C4-2B (cell line): ENCODE measurements around the gene FBXO42.
"Not testable (repeated sequence)": the region's sequence is repeated elsewhere in the genome, so short reads cannot be mapped to it uniquely, and the experiment has no call there.

Source experiments
- H3K27ac ChIP-seq: fragments of 450-650 bp; 2 replicates; pipeline ENCODE4 v1.5.1; 2017
- ZFX ChIP-seq: fragments of 450-650 bp; IDR thresholded peaks from 2 replicates; pipeline ENCODE4 v1.6.1; 2017
- TF ChIP-seq, protein P1 (sequence below): fragments of 450-650 bp; conservative IDR thresholded peaks from 2 replicates; pipeline ENCODE4 v1.5.1; 2017; ENCODE audit warnings: mild to moderate bottlenecking

The FBXO42 gene

DNA sequence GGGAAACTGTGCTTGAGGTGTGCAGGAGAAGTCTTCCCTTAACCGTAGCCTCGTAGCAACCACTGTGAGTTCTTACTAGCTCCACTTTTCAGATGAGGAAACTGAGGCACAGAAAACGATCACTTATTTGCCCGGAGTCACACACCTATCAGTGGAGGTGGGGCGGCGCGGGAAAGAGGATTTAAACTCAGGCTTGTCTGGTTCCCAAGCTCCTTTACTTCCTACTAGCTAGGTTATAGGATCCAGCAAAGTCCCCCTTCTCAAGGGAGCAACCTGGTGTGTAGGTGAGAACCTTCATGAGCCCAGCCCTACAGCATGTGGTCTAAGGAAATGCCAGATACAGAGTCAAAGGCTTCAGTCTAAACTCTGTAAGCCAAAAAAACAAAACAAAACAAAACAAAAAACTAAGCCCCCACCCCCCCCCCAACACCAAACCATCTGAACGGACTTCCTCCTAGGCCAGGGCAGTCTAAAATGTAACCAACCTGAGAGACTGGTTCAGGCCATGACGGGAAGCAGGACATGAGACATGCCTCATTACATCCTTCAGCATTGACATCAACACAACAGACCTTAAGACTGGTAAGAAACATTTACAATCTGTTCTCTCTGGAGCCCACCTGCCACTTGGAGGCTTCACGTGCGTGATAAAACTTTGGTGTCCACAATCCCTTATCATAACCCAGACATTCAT lies 709 bp upstream of the FBXO42 start:
- H3K27ac ChIP-seq: peak overlapping the region; percentile 99

DNA sequence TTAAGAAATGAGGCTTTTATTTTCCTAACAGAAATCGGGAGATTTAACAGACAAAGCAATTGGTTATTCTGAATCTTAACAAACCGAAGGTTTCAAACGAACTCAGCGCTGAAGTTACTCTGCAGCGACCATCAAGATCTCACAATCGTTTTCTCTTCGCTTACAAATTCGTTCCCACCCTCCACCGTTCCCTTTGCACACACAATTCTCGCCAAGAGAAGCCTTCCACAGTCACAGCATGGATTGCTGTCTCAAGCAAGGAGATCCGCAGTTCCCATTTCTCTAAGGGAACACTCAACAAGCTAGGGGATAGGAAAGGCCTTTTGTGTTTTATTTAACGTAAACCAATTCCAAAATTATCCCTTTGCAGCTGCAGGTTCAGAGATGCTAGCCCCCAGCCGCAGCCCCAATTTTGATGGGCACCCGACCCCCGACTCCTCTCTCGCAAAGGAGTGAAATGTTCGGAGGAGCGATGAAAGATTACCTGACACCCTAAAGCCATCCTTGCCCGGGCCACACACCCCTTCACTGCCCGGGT lies 755 bp downstream of the FBXO42 start:
- H3K27ac ChIP-seq: peak overlapping the region; percentile 99
- TF ChIP-seq, protein P1, sequence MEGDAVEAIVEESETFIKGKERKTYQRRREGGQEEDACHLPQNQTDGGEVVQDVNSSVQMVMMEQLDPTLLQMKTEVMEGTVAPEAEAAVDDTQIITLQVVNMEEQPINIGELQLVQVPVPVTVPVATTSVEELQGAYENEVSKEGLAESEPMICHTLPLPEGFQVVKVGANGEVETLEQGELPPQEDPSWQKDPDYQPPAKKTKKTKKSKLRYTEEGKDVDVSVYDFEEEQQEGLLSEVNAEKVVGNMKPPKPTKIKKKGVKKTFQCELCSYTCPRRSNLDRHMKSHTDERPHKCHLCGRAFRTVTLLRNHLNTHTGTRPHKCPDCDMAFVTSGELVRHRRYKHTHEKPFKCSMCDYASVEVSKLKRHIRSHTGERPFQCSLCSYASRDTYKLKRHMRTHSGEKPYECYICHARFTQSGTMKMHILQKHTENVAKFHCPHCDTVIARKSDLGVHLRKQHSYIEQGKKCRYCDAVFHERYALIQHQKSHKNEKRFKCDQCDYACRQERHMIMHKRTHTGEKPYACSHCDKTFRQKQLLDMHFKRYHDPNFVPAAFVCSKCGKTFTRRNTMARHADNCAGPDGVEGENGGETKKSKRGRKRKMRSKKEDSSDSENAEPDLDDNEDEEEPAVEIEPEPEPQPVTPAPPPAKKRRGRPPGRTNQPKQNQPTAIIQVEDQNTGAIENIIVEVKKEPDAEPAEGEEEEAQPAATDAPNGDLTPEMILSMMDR: no peak
- TF ChIP-seq ZFX: no peak

More for the DNA sequence above, 709 bp upstream of the FBXO42 start:
- TF ChIP-seq, protein P1: no peak
- no peak for TF ChIP-seq ZFX

DNA sequence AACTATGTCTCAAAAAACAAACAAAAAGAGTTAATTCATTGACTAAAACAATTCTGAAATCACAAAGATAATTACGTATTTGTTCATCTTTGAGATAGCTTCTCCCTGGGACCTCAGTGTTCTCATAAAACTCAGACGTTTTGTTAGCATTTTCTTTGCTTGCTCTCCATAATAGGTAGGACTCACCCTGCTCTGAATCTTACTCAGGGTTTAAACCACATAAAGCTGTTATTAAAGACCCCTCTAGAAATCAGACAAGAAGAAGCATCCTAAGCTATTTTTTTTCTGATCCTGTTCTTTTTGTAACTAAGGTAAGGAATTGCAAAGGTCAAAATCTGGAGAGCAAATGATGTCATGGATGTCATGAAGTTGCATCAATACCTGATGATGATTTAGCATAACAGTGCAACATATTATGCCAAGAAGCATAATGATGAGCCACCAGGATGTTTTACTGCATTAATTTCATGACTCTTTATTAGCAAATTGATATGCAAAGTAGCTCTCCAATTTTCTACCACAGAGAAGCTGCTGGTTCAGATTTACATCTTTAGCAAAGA lies 2.4 kb downstream of the FBXO42 start:
- H3K27ac ChIP-seq: peak overlapping the region; percentile 73
- TF ChIP-seq ZFX: no peak
- TF ChIP-seq, protein P1: no peak

DNA sequence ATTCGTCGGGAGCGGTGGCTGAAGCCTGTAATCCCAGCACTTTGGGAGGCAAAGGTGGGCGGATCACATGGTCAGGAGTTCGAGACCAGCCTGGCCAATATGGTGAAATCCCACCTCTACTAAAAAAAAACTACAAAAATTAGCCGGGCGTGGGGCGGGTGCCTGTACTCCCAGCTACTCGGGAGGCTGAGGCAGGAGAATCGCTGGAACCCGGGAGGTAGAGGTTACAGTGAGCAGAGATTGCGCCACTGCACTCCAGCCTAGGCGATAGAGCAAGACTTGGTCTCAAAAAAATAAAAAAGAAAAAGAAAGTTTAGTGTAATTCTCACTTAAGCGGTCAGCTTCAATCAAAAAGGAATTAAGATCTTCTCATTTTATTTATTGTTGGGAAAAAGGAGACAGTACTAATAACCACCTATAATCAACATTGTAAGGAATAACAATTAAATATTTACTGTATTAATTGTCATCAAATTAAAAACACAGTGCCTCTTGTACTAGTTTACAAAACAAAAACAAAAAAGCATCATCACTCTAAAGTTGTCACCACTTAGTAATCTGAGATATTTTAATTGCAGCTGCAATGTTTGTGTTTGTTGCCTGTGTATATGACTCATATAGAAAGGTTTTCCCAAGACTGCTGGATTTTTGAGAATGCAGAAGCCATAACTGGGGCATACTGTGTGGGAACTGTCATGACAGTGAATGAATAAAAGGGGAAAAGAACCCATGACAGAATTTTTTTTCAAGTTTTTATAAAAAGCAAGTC lies 3.7 kb downstream of the FBXO42 start:
- peak overlapping the region; percentile 73; the same call in 1 of the 2 replicates for H3K27ac ChIP-seq
- TF ChIP-seq ZFX: no peak
- TF ChIP-seq, protein P1: no peak

DNA sequence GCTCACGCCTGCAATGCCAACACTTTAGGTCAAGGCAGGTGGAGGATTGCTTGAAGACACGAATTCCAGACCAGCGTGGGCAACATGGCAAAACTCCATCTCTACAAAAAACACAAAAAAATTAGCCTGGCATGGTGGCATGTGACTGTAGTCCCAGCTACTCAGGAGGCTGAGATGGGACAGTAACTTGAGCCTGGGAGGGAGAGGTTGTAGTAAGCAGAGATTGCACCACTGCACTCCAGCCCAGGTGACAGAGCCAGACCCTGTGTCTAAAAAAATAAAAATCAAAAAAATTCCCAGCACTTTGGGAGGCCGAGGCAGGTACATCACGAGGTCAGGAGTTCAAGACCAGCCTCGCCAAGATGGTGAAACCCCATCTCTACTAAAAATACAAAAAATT lies 9.0 kb downstream of the FBXO42 start:
- H3K27ac ChIP-seq: not testable (repeated sequence)

DNA sequence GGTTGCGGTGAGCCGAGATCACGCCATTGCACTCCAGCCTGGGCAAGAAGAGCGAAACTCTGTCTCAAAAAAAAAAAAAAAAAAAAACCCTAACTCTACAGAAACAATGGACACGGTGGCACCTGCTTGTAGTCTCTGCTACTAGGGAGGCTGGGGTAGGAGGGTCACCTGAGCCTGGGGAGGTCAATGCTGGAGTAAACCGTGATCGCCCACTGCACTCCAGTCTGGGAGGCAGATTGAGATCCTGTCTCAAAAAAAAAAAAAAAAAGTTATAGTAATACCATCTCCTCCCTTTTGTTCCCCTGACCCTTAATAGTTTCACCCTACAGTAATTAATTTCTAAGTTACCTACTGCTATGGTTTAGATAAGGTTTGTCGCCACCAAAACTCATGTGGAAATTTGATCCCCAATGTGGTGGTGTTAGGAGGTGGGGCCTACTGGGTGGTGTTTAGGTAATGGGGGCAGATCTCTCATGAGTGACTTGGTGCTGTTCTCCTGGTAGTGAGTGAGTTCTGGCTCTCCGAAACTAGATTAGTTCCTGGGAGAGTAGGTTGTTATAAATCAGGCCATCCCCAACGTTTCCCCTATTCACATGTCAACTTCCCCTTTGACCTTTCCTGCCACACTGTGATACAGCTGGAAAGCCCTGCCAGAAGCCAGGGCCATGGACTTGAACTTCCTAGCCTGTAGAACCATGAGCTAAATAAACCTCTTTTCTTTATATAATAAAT lies 9.8 kb downstream of the FBXO42 start:
- H3K27ac ChIP-seq: no peak overlapping the region
- TF ChIP-seq, protein P1: no peak
- TF ChIP-seq ZFX: no peak

DNA sequence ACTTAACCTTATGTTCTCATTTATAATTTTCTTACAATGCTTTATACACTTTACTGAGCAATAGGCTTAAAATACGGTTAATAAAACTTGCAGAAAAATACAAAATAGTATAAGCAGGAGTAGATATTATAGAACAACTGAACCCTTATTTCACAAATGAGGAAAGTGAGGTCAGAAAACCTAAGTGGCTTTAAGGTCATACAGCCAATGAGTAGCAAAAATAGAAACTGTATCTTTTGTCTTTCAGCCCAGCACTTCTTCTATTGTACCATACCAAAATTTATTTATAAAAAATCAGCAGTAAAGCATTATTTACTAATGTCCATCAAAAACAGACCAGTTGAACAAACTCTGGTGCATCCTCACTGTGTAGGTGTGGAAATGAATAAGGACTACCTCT lies 11.6 kb downstream of the FBXO42 start:
- no peak for TF ChIP-seq ZFX
- TF ChIP-seq, protein P1: no peak
- H3K27ac ChIP-seq: no peak overlapping the region
